Peyer's patch (tissue), 4 donors: Measurements from ENCODE around the gene SCN5A. TPM values are rescaled to one million over a fixed set of nuclear protein-coding genes. Genes with fewer than 3 reads are reported as not detected.

ENCODE experiments used
- DNase-seq, 3 donors: peaks; one replicate each; pipeline ENCODE4 v3.0.0-alpha.2; 2017 to 2019
- H3K27ac ChIP-seq, 4 donors: fragments of 200-600 bp; sonication (generic); one replicate each; pipeline ENCODE4 v1.5.1; 2016 to 2019
- H3K27me3 ChIP-seq, 2 donors: fragments of 200-600 bp; sonication (generic); one replicate each; pipeline ENCODE4 v1.5.1; 2019
- H3K36me3 ChIP-seq, 3 donors: fragments of 200-600 bp; sonication (generic); one replicate each; pipeline ENCODE4 v1.5.1; 2016 to 2019
- H3K4me1 ChIP-seq, 4 donors: fragments of 200-600 bp; sonication (generic); one replicate each; pipeline ENCODE4 v1.5.1; 2016 to 2019
- H3K4me3 ChIP-seq, 4 donors: fragments of 200-600 bp; sonication (generic); 1 replicate in 3 of 4; 2 replicates in 1 of 4; pipeline ENCODE4 v1.5.1; 2016 to 2019; ENCODE audit warnings: mild to moderate bottlenecking in 1 of 4
- H3K9me3 ChIP-seq, 4 donors: fragments of 200-600 bp; sonication (generic); one replicate each; pipeline ENCODE4 v1.5.1; 2016 to 2019; ENCODE audit warnings: mild to moderate bottlenecking in 1 of 4
- CTCF ChIP-seq, 6 experiments: fragments of 450-650 bp in 4 of 6; fragments of 200-600 bp in 2 of 6; sonication (generic) in 1 of 6; IDR thresholded peaks; one replicate each; pipeline ENCODE4 v1.5.1; 2017 to 2019; ENCODE audit warnings: antibody characterized with exemption in 6 of 6, mild to moderate bottlenecking in 3 of 6, moderate library complexity in 1 of 6
- POLR2A ChIP-seq, 2 donors: fragments of 450-650 bp; IDR thresholded peaks; one replicate each; pipeline ENCODE4 v1.5.1; 2017; ENCODE audit warnings: antibody characterized with exemption in 2 of 2, mild to moderate bottlenecking in 2 of 2, moderate library complexity in 2 of 2
- total RNA-seq, 4 donors: library from RNA; depleted of rRNA; stranded (reverse); fragments of >200 nt; gene quantifications; one replicate each; pipeline ENCODE4 v1.1.0, GENCODE V29; 2016

SCN5A gene
- total RNA-seq, 4 donors from 2014 or later: 0.13 TPM; not detected in 3

- TF ChIP-seq POLR2A (IDR thresholded peaks at IDR 0.05) (no peak), CTCF (IDR thresholded peaks at IDR 0.05) (no peak)
- peak in 2 of 3 donors; percentile 24 to 37 for DNase-seq
- no peaks in the 10 kb centered on the region for H3K27me3 ChIP-seq
These were observed 67.7 kb downstream of the SCN5A start for GRCh38 chr3:38581774-38582173.

GRCh38 chr3:38580450-38581382 lies 68.8 kb downstream of the SCN5A start:
- TF ChIP-seq CTCF (IDR thresholded peaks at IDR 0.05) (no peak), POLR2A (IDR thresholded peaks at IDR 0.05) (no peak)
- DNase-seq: peak; percentile 4 to 40 (median 27)
- no peaks in the 10 kb centered on the region for H3K9me3 ChIP-seq

More at GRCh38 chr3:38581774-38582173, 67.7 kb downstream of the SCN5A start:
- no peaks in the 10 kb centered on the region for H3K9me3 ChIP-seq
- H3K36me3 ChIP-seq: no peaks in the 10 kb centered on the region
- no peak overlapping the region for H3K27ac ChIP-seq
- no peak overlapping the region for H3K4me3 ChIP-seq
- no peaks in the 10 kb centered on the region for H3K4me1 ChIP-seq

GRCh38 chr3:38579551-38580449 lies 69.7 kb downstream of the SCN5A start:
- Histone ChIP-seq H3K4me3 (no peak overlapping the region), H3K27me3 (no peaks in the 10 kb centered on the region)
- peak; percentile 7 to 46 (median 26) for DNase-seq

More at GRCh38 chr3:38580450-38581382, 68.8 kb downstream of the SCN5A start:
- Histone ChIP-seq H3K36me3 (no peaks in the 10 kb centered on the region), H3K4me1 (no peaks in the 10 kb centered on the region), H3K27ac (no peak overlapping the region), H3K4me3 (no peak overlapping the region), H3K27me3 (no peaks in the 10 kb centered on the region)

GRCh38 chr3:38579141-38579540 lies 70.3 kb downstream of the SCN5A start:
- H3K9me3 ChIP-seq: no peaks in the 10 kb centered on the region
- no peaks in the 10 kb centered on the region for H3K36me3 ChIP-seq
- H3K4me1 ChIP-seq: no peaks in the 10 kb centered on the region
- peak in 1 of 3 donors; percentile 41 for DNase-seq
- TF ChIP-seq CTCF (IDR thresholded peaks at IDR 0.05) (no peak), POLR2A (IDR thresholded peaks at IDR 0.05) (no peak)
- no peak overlapping the region for H3K27ac ChIP-seq
- H3K4me3 ChIP-seq: no peak overlapping the region
- no peaks in the 10 kb centered on the region for H3K27me3 ChIP-seq

More at GRCh38 chr3:38579551-38580449, 69.7 kb downstream of the SCN5A start:
- no peak overlapping the region for H3K27ac ChIP-seq
- no peaks in the 10 kb centered on the region for H3K4me1 ChIP-seq
- no peaks in the 10 kb centered on the region for H3K9me3 ChIP-seq
- TF ChIP-seq POLR2A (IDR thresholded peaks at IDR 0.05) (no peak), CTCF (IDR thresholded peaks at IDR 0.05) (no peak)
- no peaks in the 10 kb centered on the region for H3K36me3 ChIP-seq

GRCh38 chr3:38578551-38578950 lies 70.9 kb downstream of the SCN5A start:
- Histone ChIP-seq H3K4me1 (no peaks in the 10 kb centered on the region), H3K27ac (no peak overlapping the region), H3K27me3 (no peaks in the 10 kb centered on the region), H3K36me3 (no peaks in the 10 kb centered on the region), H3K4me3 (no peak overlapping the region), H3K9me3 (no peaks in the 10 kb centered on the region)
- no peak for TF ChIP-seq CTCF (IDR thresholded peaks at IDR 0.05)
- no peak for TF ChIP-seq POLR2A (IDR thresholded peaks at IDR 0.05)
- DNase-seq: peak in 1 of 3 donors; percentile 17
